Measurements from ENCODE around the gene SLC12A7. TPM values are rescaled to one million over a fixed set of nuclear protein-coding genes. Genes with fewer than 3 reads are reported as not detected.
A peak's percentile ranks its signal among the peaks of the same experiment; 100 is the strongest.

Gene SLC12A7
- total and polyA plus RNA-seq, 2 of the 13 experiments (the other 11 are each of a cell fraction or from before 2014, with no cell fraction given), result 14.0 to 18.5 TPM

GRCh38 chr5:1101961-1102713 lies 9.7 kb downstream of the SLC12A7 start (continued):
- TF ChIP-seq PATZ1 (CRISPR knock-in tag; IDR thresholded peaks at IDR 0.05) (0 out of 2 replicates have a peak, but pooled peaks have one; percentile 15), GMEB2 (CRISPR knock-in tag; IDR thresholded peaks at IDR 0.05; ENCODE audit: low read depth) (no peak), ZNF44 (CRISPR knock-in tag; IDR thresholded peaks at IDR 0.05) (no peak), ATF5 (CRISPR knock-in tag; IDR thresholded peaks at IDR 0.05; ENCODE audit: low read depth) (no peak), ZNF883 (CRISPR knock-in tag; IDR thresholded peaks at IDR 0.05; ENCODE audit: not compliant biosample characterization) (no peak), ZNF792 (CRISPR knock-in tag; IDR thresholded peaks at IDR 0.05) (no peak), ZNF713 (CRISPR knock-in tag; IDR thresholded peaks at IDR 0.05) (no peak), ZNF3 (CRISPR knock-in tag; IDR thresholded peaks at IDR 0.05) (no peak), ZNF639 (CRISPR knock-in tag; conservative IDR thresholded peaks at IDR 0.05) (no peak), KLF6 (CRISPR knock-in tag; IDR thresholded peaks at IDR 0.05) (no peak), ZBTB38 (CRISPR knock-in tag; IDR thresholded peaks at IDR 0.05) (peak; percentile 92), ZNF496 (CRISPR knock-in tag; IDR thresholded peaks at IDR 0.05; ENCODE audit: insufficient replicate concordance) (no peak), PAWR (CRISPR knock-in tag; IDR thresholded peaks at IDR 0.05; ENCODE audit: borderline replicate concordance) (no peak), ZNF580 (CRISPR knock-in tag; IDR thresholded peaks at IDR 0.05; ENCODE audit: borderline replicate concordance, low read depth) (no peak), HNRNPL (IDR thresholded peaks at IDR 0.05; ENCODE audit: low read depth, low read length) (0 out of 2 replicates have a peak, but pooled peaks have one; percentile 9), RARG (CRISPR knock-in tag; IDR thresholded peaks at IDR 0.05; ENCODE audit: low read depth) (no peak), TERF1 (CRISPR knock-in tag; IDR thresholded peaks at IDR 0.05) (no peak), RBFOX2 (IDR thresholded peaks at IDR 0.05; ENCODE audit: low read depth, low read length) (peak; percentile 59), ZNF891 (CRISPR knock-in tag; IDR thresholded peaks at IDR 0.05) (no peak), GABPA (IDR thresholded peaks at IDR 0.05; ENCODE audit: low read depth, low read length) (no peak), GABPA (CRISPR knock-in tag; IDR thresholded peaks at IDR 0.05; ENCODE audit: low read depth) (no peak), HNF4A (CRISPR knock-in tag; IDR thresholded peaks at IDR 0.05) (0 out of 2 replicates have a peak, but pooled peaks have one; percentile 11), ZNF674 (CRISPR knock-in tag; IDR thresholded peaks at IDR 0.05; ENCODE audit: low read depth) (no peak), MIER2 (CRISPR knock-in tag; IDR thresholded peaks at IDR 0.05) (no peak)
